IPS DF 6.9 (cell line): ENCODE measurements around the gene DEFB131B.
"Not testable (repeated sequence)": the region's sequence is repeated elsewhere in the genome, so short reads cannot be mapped to it uniquely, and the experiment has no call there.

Experiments used
- DNase-seq: peaks from one replicate; pipeline ENCODE4 v3.0.0-alpha.2; 2013; ENCODE audit warnings: low read depth, low spot score
- H3K27ac ChIP-seq: one replicate; pipeline ENCODE4 v1.5.1; 2013; ENCODE audit warnings: low read length, control low read depth
- H3K27me3 ChIP-seq: 2 replicates; pipeline ENCODE4 v1.6.1; 2013; ENCODE audit warnings: mild to moderate bottlenecking, low read length; ENCODE audit not compliant: control insufficient read depth, insufficient read depth
- H3K36me3 ChIP-seq: 2 replicates; pipeline ENCODE4 v1.6.1; 2013; ENCODE audit warnings: low read length; ENCODE audit not compliant: control insufficient read depth, insufficient read depth
- H3K4me1 ChIP-seq: 2 replicates; pipeline ENCODE4 v1.6.1; 2013; ENCODE audit warnings: low read length; ENCODE audit not compliant: control insufficient read depth, insufficient read depth
- H3K4me3 ChIP-seq: 2 replicates; pipeline ENCODE4 v1.5.1; 2013; ENCODE audit warnings: mild to moderate bottlenecking, low read length
- H3K9me3 ChIP-seq: 2 replicates; pipeline ENCODE4 v1.6.1; 2013; ENCODE audit warnings: low read length, inconsistent platforms; ENCODE audit not compliant: control insufficient read depth, insufficient read depth
- WGBS: extraction: QIAGEN DNeasy Blood & Tissue Kit; methylation state at CpG from one replicate; pipeline ENCODE4 v1.1.7; 2013; ENCODE audit warnings: mixed read lengths, missing lambda C conversion rate; ENCODE audit not compliant: insufficient read length, insufficient coverage; 5-methylcytosine and 5-hydroxymethylcytosine counted together

The DEFB131B gene

GRCh38 chr11:71867209-71867608 is 11.0 kb upstream of the DEFB131B start:
- H3K27me3 ChIP-seq, H3K9me3 ChIP-seq, H3K36me3 ChIP-seq, H3K4me1 ChIP-seq, H3K4me3 ChIP-seq, DNase-seq, H3K27ac ChIP-seq: not testable (repeated sequence)
- no CpG with 5 or more reads among the region's 1 CpG for WGBS

GRCh38 chr11:71869931-71870330 is 8.3 kb upstream of the DEFB131B start:
- no CpG with 5 or more reads among the region's 3 CpGs for WGBS
- H3K27me3 ChIP-seq, H3K27ac ChIP-seq, H3K4me3 ChIP-seq, H3K4me1 ChIP-seq, H3K9me3 ChIP-seq, H3K36me3 ChIP-seq, DNase-seq: not testable (repeated sequence)

- not testable (repeated sequence) for H3K27ac ChIP-seq, H3K27me3 ChIP-seq, H3K4me3 ChIP-seq, H3K36me3 ChIP-seq, H3K4me1 ChIP-seq, H3K9me3 ChIP-seq, DNase-seq
These were observed 7.6 kb upstream of the DEFB131B start for GRCh38 chr11:71870661-71871060.

GRCh38 chr11:71876262-71876661 is 2.0 kb upstream of the DEFB131B start:
- H3K4me1 ChIP-seq, DNase-seq, H3K36me3 ChIP-seq, H3K9me3 ChIP-seq, H3K4me3 ChIP-seq, H3K27me3 ChIP-seq, H3K27ac ChIP-seq: not testable (repeated sequence)
- WGBS = no CpG with 5 or more reads among the region's 2 CpGs

- not testable (repeated sequence) for H3K4me3 ChIP-seq, H3K36me3 ChIP-seq, H3K9me3 ChIP-seq, H3K27me3 ChIP-seq, DNase-seq, H3K27ac ChIP-seq, H3K4me1 ChIP-seq
- 83% methylated on average over 1 of the region's 12 CpGs for WGBS
These were observed 7.6 kb downstream of the DEFB131B start for GRCh38 chr11:71885806-71886205.

GRCh38 chr11:71888335-71889010 is 10.2 kb downstream of the DEFB131B start:
- H3K9me3 ChIP-seq, H3K4me1 ChIP-seq, H3K27ac ChIP-seq, DNase-seq, H3K4me3 ChIP-seq, H3K27me3 ChIP-seq, H3K36me3 ChIP-seq: not testable (repeated sequence)
- no CpG with 5 or more reads among the region's 14 CpGs for WGBS

GRCh38 chr11:71889181-71889872 is 11.1 kb downstream of the DEFB131B start:
- not testable (repeated sequence) for H3K27ac ChIP-seq, H3K9me3 ChIP-seq, H3K27me3 ChIP-seq, H3K4me1 ChIP-seq, H3K4me3 ChIP-seq, H3K36me3 ChIP-seq, DNase-seq
- no CpG with 5 or more reads among the region's 14 CpGs for WGBS

GRCh38 chr11:71895961-71896360 is 17.7 kb downstream of the DEFB131B start:
- no peaks in the 10 kb centered on the region for H3K36me3 ChIP-seq
- no peak for DNase-seq
- H3K4me1 ChIP-seq = no peaks in the 10 kb centered on the region
- H3K27ac ChIP-seq = no peak overlapping the region
- H3K4me3 ChIP-seq = no peak overlapping the region
- WGBS = no CpG with 5 or more reads among the region's 12 CpGs
- H3K9me3 ChIP-seq = no peaks in the 10 kb centered on the region
- no peaks in the 10 kb centered on the region for H3K27me3 ChIP-seq

- H3K9me3 ChIP-seq, H3K27ac ChIP-seq, DNase-seq, H3K4me3 ChIP-seq, H3K36me3 ChIP-seq, H3K27me3 ChIP-seq, H3K4me1 ChIP-seq: not testable (repeated sequence)
- no CpG with 5 or more reads among the region's 14 CpGs for WGBS
These were observed 22.9 kb downstream of the DEFB131B start for GRCh38 chr11:71901137-71901536.

- Histone ChIP-seq H3K27me3 (no peaks in the 10 kb centered on the region), H3K27ac (no peak overlapping the region), H3K4me3 (no peak overlapping the region), H3K9me3 (no peaks in the 10 kb centered on the region), H3K36me3 (no peaks in the 10 kb centered on the region), H3K4me1 (no peaks in the 10 kb centered on the region; the same call in 1 of the 2 replicates)
- no peak for DNase-seq
- 97% methylated on average over 2 of the region's 9 CpGs for WGBS
These were observed 30.0 kb downstream of the DEFB131B start for GRCh38 chr11:71908218-71908617.

- H3K27me3 ChIP-seq, H3K36me3 ChIP-seq, DNase-seq, H3K4me1 ChIP-seq, H3K9me3 ChIP-seq, H3K27ac ChIP-seq, H3K4me3 ChIP-seq: not testable (repeated sequence)
- no CpG with 5 or more reads among the region's 5 CpGs for WGBS
These were observed 32.5 kb downstream of the DEFB131B start for GRCh38 chr11:71910775-71911174.
